ENCODE results near the gene JARID2. TPM values are rescaled to one million over a fixed set of nuclear protein-coding genes. Genes with fewer than 3 reads are reported as not detected.
"Not testable (repeated sequence)": the region's sequence is repeated elsewhere in the genome, so short reads cannot be mapped to it uniquely, and the experiment has no call there.

Gene JARID2
- polyA plus RNA-seq, 3 donors, result 29.0 to 36.4 (median 30.9) TPM

- DNase-seq (ENCODE audit: extremely low read depth in 1 of 11, low read depth in 9 of 11, low spot score in 4 of 11), result no peak
These were observed 30.4 kb downstream of the JARID2 start for GRCh38 chr6:15276036-15276985.

- DNase-seq (ENCODE audit: extremely low read depth in 1 of 11, low read depth in 9 of 11, low spot score in 4 of 11), result no peak
These were observed 33.3 kb downstream of the JARID2 start for GRCh38 chr6:15279047-15279661.

GRCh38 chr6:15280028-15280427 lies 34.2 kb downstream of the JARID2 start:
- peak in 2 of 11 donors; percentile 53 to 57 for DNase-seq (ENCODE audit: extremely low read depth in 1 of 11, low read depth in 9 of 11, low spot score in 4 of 11)

- DNase-seq (ENCODE audit: extremely low read depth in 1 of 11, low read depth in 9 of 11, low spot score in 4 of 11), result no peak
These were observed 35.1 kb downstream of the JARID2 start for GRCh38 chr6:15280961-15281360.

- DNase-seq (ENCODE audit: extremely low read depth in 1 of 11, low read depth in 9 of 11, low spot score in 4 of 11), result no peak
These were observed 36.5 kb downstream of the JARID2 start for GRCh38 chr6:15282334-15282733.

- DNase-seq (ENCODE audit: extremely low read depth in 1 of 11, low read depth in 9 of 11, low spot score in 4 of 11), result no peak
These were observed 38.1 kb downstream of the JARID2 start for GRCh38 chr6:15283986-15284361.

- DNase-seq (ENCODE audit: extremely low read depth in 1 of 11, low read depth in 9 of 11, low spot score in 4 of 11), result no peak
These were observed 38.9 kb downstream of the JARID2 start for GRCh38 chr6:15284743-15285142.

- DNase-seq (ENCODE audit: extremely low read depth in 1 of 11, low read depth in 9 of 11, low spot score in 4 of 11), result no peak
These were observed 39.9 kb downstream of the JARID2 start for GRCh38 chr6:15285682-15286294.

- DNase-seq (ENCODE audit: extremely low read depth in 1 of 11, low read depth in 9 of 11, low spot score in 4 of 11), result no peak
These were observed 42.0 kb downstream of the JARID2 start for GRCh38 chr6:15287670-15288375.

- DNase-seq (ENCODE audit: extremely low read depth in 1 of 11, low read depth in 9 of 11, low spot score in 4 of 11), result no peak
These were observed 43.0 kb downstream of the JARID2 start for GRCh38 chr6:15288856-15289255.

GRCh38 chr6:15289456-15289855 lies 43.6 kb downstream of the JARID2 start:
- not testable (repeated sequence) for DNase-seq (ENCODE audit: extremely low read depth in 1 of 11, low read depth in 9 of 11, low spot score in 4 of 11)

GRCh38 chr6:15290067-15290680 lies 44.3 kb downstream of the JARID2 start:
- no peak for DNase-seq (ENCODE audit: extremely low read depth in 1 of 11, low read depth in 9 of 11, low spot score in 4 of 11)

- DNase-seq (ENCODE audit: extremely low read depth in 1 of 11, low read depth in 9 of 11, low spot score in 4 of 11), result peak in 1 of 11 donors; percentile 52
These were observed 45.3 kb downstream of the JARID2 start for GRCh38 chr6:15290962-15291704.

GRCh38 chr6:15292721-15293302 lies 46.9 kb downstream of the JARID2 start:
- no peak for DNase-seq (ENCODE audit: extremely low read depth in 1 of 11, low read depth in 9 of 11, low spot score in 4 of 11)

- no peak for DNase-seq (ENCODE audit: extremely low read depth in 1 of 11, low read depth in 9 of 11, low spot score in 4 of 11)
These were observed 47.8 kb downstream of the JARID2 start for GRCh38 chr6:15293674-15294073.

- no peak for DNase-seq (ENCODE audit: extremely low read depth in 1 of 11, low read depth in 9 of 11, low spot score in 4 of 11)
These were observed 48.6 kb downstream of the JARID2 start for GRCh38 chr6:15294504-15294903.

GRCh38 chr6:15296249-15296648 lies 50.4 kb downstream of the JARID2 start:
- DNase-seq (ENCODE audit: extremely low read depth in 1 of 11, low read depth in 9 of 11, low spot score in 4 of 11), result no peak

- no peak for DNase-seq (ENCODE audit: extremely low read depth in 1 of 11, low read depth in 9 of 11, low spot score in 4 of 11)
These were observed 50.9 kb downstream of the JARID2 start for GRCh38 chr6:15296735-15297134.
